Ovary (tissue), 9 donors: Measurements from ENCODE around the gene KCND2. TPM values are rescaled to one million over a fixed set of nuclear protein-coding genes. Genes with fewer than 3 reads are reported as not detected.

ENCODE experiments used
- DNase-seq, 5 donors: peaks; one replicate each; pipeline ENCODE4 v3.0.0-alpha.2; 2019 to 2020
- H3K27ac ChIP-seq, 2 donors: fragments of 200-600 bp; one replicate each; pipeline versions ENCODE4 v1.5.1 to v1.8.0; 2019 to 2022
- H3K27me3 ChIP-seq: fragments of 200-600 bp; one replicate; pipeline ENCODE4 v1.8.0; 2022
- H3K36me3 ChIP-seq: fragments of 200-600 bp; sonication (generic); one replicate; pipeline ENCODE4 v1.5.1; 2019
- H3K4me1 ChIP-seq: one replicate; pipeline ENCODE4 v1.8.1; 2013; ENCODE audit warnings: mild to moderate bottlenecking, moderate library complexity; ENCODE audit not compliant: insufficient read depth
- H3K4me3 ChIP-seq: fragments of 200-600 bp; sonication (generic); one replicate; pipeline ENCODE4 v1.5.1; 2017
- H3K9me3 ChIP-seq, 2 donors: fragments of 200-600 bp in 1 of 2; sonication (generic) in 1 of 2; one replicate each; pipeline versions ENCODE4 v1.5.1 to v1.8.1; 2013 to 2019; ENCODE audit warnings: mild to moderate bottlenecking in 1 of 2, moderate library complexity in 1 of 2
- EP300 ChIP-seq: sonication (generic); formaldehyde crosslinking; IDR thresholded peaks from one replicate; pipeline ENCODE4 v1.6.1; 2017; ENCODE audit warnings: antibody characterized with exemption
- POLR2A ChIP-seq: fragments of 450-650 bp; IDR thresholded peaks from one replicate; pipeline ENCODE4 v1.6.1; 2017; ENCODE audit warnings: antibody characterized with exemption, mild to moderate bottlenecking, moderate library complexity
- WGBS, 3 donors: extraction: QIAGEN DNeasy Blood & Tissue Kit in 1 of 3; methylation state at CpG; one replicate each; pipeline versions ENCODE4 v1.1.5 to v1.1.7; 2013 to 2017; 5-methylcytosine and 5-hydroxymethylcytosine counted together
- intact Hi-C, 4 donors: fragments of 100-400 bp; cut with DNase I; formaldehyde crosslinking; loops; one replicate each; pipeline versions ENCODE4 v1.11.0 to v1.15.1; 2022 to 2023
- polyA plus RNA-seq, 2 donors: library from polyadenylated mRNA; stranded (reverse); fragments of 200-250 nt in 1 of 2; fragments of 350-450 nt in 1 of 2; fragmentation: Illumina TruSeq in 1 of 2; extraction: RNeasy Lipid Tissue Mini Kit (QIAGEN cat#74804) in 1 of 2; gene quantifications; one replicate each; pipeline ENCODE4 v1.2.3, GENCODE V29; 2013 to 2014
- total RNA-seq, 7 donors: library from RNA; depleted of rRNA in 2 of 7; stranded (reverse); fragments of >200 nt in 2 of 7; fragmentation: NEBNext Ultra II Directional in 3 of 7; extraction: Animal tissue kit (Norgen Biotek cat#: 25700) in 3 of 7; gene quantifications; one replicate each; pipeline versions ENCODE4 v1.1.0 to v1.2.4, GENCODE V29; 2016 to 2023
- TF ChIP-seq, protein P1 (sequence below), 3 donors: fragments of 450-650 bp in 2 of 3; fragments of 200-600 bp in 1 of 3; IDR thresholded peaks; one replicate each; pipeline versions ENCODE4 v1.5.1 to v1.8.0; 2016 to 2022; ENCODE audit warnings: antibody characterized with exemption in 3 of 3, mild to moderate bottlenecking in 1 of 3
- donor health status: DM: no; HTN: no; CAD: no; lungs with moderate emphysema.
- donor health status: DM: no; HTN: no; CAD: no.
- donor health status: Bipolar disorder and iron deficiency.
- donor health status: DM: yes; HTN: yes; CAD: no.
- donor health status: DM: no; HTN: no; CAD: no.
- donor health status: DM: yes; HTN: yes; CAD: no.

The KCND2 gene
- total and polyA plus RNA-seq, 9 donors = 3.2 to 14.5 (median 5.4) TPM

DNA sequence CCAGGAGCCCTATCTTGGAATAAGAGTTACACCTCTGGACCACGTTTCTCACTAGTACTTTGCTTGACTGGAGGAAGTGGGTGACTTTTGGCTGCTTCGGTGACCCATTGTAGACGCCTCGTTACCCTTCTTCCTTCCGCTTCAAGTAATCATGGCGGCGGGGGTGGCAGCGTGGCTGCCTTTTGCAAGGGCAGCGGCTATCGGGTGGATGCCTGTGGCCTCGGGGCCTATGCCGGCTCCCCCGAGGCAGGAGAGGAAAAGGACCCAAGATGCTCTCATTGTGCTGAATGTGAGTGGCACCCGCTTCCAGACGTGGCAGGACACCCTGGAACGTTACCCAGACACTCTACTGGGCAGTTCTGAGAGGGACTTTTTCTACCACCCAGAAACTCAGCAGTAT, 1.5 kb downstream of the KCND2 start:
- no peaks in the 10 kb centered on the region for H3K4me1 ChIP-seq
- DNase-seq = peak in 1 of 5 donors; percentile 14
- no peaks in the 10 kb centered on the region for H3K36me3 ChIP-seq
- intact Hi-C loops = loop anchor here (5.0 to 10.0 kb wide), 2 partner anchors 337 to 340 kb away; no protein-coding TSS in a partner anchor
- no peak overlapping the region for H3K4me3 ChIP-seq
- no peaks in the 10 kb centered on the region for H3K9me3 ChIP-seq
- no peaks in the 10 kb centered on the region for H3K27me3 ChIP-seq
- 95 to 97% (median 97%) methylated on average over 16 of the region's 16 CpGs for WGBS, 3 donors
- no peak for TF ChIP-seq EP300
- no peak for TF ChIP-seq POLR2A
- TF ChIP-seq, protein P1, sequence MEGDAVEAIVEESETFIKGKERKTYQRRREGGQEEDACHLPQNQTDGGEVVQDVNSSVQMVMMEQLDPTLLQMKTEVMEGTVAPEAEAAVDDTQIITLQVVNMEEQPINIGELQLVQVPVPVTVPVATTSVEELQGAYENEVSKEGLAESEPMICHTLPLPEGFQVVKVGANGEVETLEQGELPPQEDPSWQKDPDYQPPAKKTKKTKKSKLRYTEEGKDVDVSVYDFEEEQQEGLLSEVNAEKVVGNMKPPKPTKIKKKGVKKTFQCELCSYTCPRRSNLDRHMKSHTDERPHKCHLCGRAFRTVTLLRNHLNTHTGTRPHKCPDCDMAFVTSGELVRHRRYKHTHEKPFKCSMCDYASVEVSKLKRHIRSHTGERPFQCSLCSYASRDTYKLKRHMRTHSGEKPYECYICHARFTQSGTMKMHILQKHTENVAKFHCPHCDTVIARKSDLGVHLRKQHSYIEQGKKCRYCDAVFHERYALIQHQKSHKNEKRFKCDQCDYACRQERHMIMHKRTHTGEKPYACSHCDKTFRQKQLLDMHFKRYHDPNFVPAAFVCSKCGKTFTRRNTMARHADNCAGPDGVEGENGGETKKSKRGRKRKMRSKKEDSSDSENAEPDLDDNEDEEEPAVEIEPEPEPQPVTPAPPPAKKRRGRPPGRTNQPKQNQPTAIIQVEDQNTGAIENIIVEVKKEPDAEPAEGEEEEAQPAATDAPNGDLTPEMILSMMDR (IDR thresholded peaks at IDR 0.05) = no peak
- H3K27ac ChIP-seq = no peak overlapping the region

DNA sequence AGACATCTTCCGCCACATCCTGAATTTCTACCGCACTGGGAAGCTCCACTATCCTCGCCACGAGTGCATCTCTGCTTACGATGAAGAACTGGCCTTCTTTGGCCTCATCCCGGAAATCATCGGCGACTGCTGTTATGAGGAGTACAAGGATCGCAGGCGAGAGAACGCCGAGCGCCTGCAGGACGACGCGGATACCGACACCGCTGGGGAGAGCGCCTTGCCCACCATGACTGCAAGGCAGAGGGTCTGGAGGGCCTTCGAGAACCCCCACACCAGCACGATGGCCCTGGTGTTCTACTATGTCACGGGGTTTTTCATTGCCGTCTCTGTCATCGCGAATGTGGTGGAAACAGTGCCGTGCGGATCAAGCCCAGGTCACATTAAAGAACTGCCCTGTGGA, 1.9 kb downstream of the KCND2 start:
- peak in 1 of 5 donors; percentile 15 for DNase-seq
- H3K27me3 ChIP-seq = no peaks in the 10 kb centered on the region
- no peak overlapping the region for H3K4me3 ChIP-seq
- H3K36me3 ChIP-seq = no peaks in the 10 kb centered on the region
- no peaks in the 10 kb centered on the region for H3K4me1 ChIP-seq
- 97 to 98% (median 97%) methylated on average over 27 of the region's 27 CpGs for WGBS, 3 donors
- no peak overlapping the region for H3K27ac ChIP-seq
- H3K9me3 ChIP-seq = no peaks in the 10 kb centered on the region
- TF ChIP-seq EP300 = no peak
- TF ChIP-seq, protein P1 (IDR thresholded peaks at IDR 0.05) = no peak
- no peak for TF ChIP-seq POLR2A
- intact Hi-C loops = loop anchor here (5.0 to 10.0 kb wide), 2 partner anchors 338 to 340 kb away; no protein-coding TSS in a partner anchor

DNA sequence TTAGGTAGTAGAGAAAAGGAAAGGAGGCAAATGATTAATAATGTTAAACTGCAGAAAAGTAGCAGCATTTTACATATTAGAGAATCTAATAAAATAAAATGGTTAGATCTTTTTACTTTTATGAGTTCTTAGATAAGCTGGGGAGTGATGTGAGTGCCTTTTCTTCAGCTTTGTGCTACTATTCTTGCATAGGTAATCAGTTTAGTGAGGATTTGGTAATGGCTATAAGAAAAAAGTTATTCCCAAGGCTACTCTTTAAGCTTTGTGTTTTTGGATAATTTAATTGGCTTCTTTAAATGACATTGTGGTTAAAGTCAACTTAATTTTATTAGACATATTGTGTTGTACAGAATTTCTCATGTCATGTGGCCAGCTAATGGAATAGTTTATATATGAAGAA, 3.7 kb downstream of the KCND2 start:
- TF ChIP-seq EP300 = no peak
- TF ChIP-seq, protein P1 (IDR thresholded peaks at IDR 0.05) = no peak
- TF ChIP-seq POLR2A = no peak
- intact Hi-C loops = loop anchor here in 3 of 4 donors (10.0 kb wide), 1 partner anchor 342 kb away; no protein-coding TSS in a partner anchor
- H3K4me3 ChIP-seq = no peak overlapping the region
- no peaks in the 10 kb centered on the region for H3K9me3 ChIP-seq
- no peaks in the 10 kb centered on the region for H3K27me3 ChIP-seq
- DNase-seq = no peak
- H3K36me3 ChIP-seq = no peaks in the 10 kb centered on the region
- no peaks in the 10 kb centered on the region for H3K4me1 ChIP-seq
- no peak overlapping the region for H3K27ac ChIP-seq

DNA sequence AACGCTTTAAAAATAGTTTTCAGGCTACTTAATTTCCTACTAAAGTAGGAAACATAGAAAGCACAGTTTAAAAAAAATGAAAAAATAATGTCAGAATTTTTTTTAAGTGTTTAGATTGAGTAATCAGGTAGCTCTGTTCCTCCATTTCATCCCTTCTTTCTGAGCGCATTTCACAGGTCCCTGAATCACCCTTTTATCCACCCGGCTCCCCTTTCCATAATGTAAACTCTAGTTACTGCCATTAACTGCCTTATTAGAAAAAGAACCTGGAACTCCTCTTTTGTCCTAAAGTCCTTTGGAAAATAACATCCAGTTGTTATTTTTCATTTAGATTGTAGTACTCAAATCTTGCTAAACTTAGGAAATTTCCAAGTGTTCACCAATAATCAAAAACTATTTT, 5.8 kb downstream of the KCND2 start:
- Histone ChIP-seq H3K36me3 (no peaks in the 10 kb centered on the region), H3K4me3 (no peak overlapping the region), H3K9me3 (no peaks in the 10 kb centered on the region), H3K27me3 (no peaks in the 10 kb centered on the region), H3K4me1 (no peaks in the 10 kb centered on the region), H3K27ac (no peak overlapping the region)
- WGBS, 3 donors = 85 to 92% (median 90%) methylated on average over 3 of the region's 3 CpGs
- intact Hi-C loops = loop anchor here in 3 of 4 donors (10.0 kb wide), 1 partner anchor 344 kb away; no protein-coding TSS in a partner anchor
- TF ChIP-seq EP300 (no peak), POLR2A (no peak)
- TF ChIP-seq, protein P1 (IDR thresholded peaks at IDR 0.05) = no peak
- no peak for DNase-seq
